Measurements from ENCODE around the gene GCSAM. TPM values are rescaled to one million over a fixed set of nuclear protein-coding genes. Genes with fewer than 3 reads are reported as not detected.

Gene GCSAM
- polyA plus RNA-seq, 1 experiment, result not detected

GRCh38 chr3:112086076-112086854 is 46.8 kb downstream of the GCSAM start, which contains the start of gene C3orf52:
C3orf52 (plus strand) TSS chr3:112086389; CDS start chr3:112086408, 19 bp downstream.
- Histone ChIP-seq H3K27me3 (ENCODE audit: control insufficient read depth, insufficient read depth, low read length) (no peaks in the 10 kb centered on the region), H3K27ac (ENCODE audit: low read depth, low read length) (no peak within 1 kb of the TSS), H3K4me3 (ENCODE audit: low read depth, low read length) (peak within 1 kb of the TSS; percentile 77), H3K9me3 (ENCODE audit: control insufficient read depth, insufficient read depth, low read length) (peaks cover 2% of the 10 kb centered on the region; the same call in 1 of the 2 replicates)
- ChIA-PET CTCF (interaction anchor here (0.6 to 0.8 kb wide), 2 partner anchors 26 to 235 kb away, joined by 3 to 4 read pairs; no protein-coding TSS in a partner anchor), POLR2A (no interaction called here)
- TF ChIP-seq CTCF (IDR thresholded peaks at IDR 0.05; ENCODE audit: low read depth, low read length), result peak; percentile 24; the same call in 1 of the 2 replicates
- peak; percentile 29 for DNase-seq (ENCODE audit: low read depth, low spot score)

GRCh38 chr3:112085735-112086075 is 47.3 kb downstream of the GCSAM start:
- ChIA-PET CTCF (no interaction called here), POLR2A (interaction anchor here (0.6 kb wide), 1 partner anchor 23 kb away, joined by 3 read pairs; no protein-coding TSS in a partner anchor)
- no peaks in the 10 kb centered on the region for H3K27me3 ChIP-seq (ENCODE audit: control insufficient read depth, insufficient read depth, low read length)
- H3K9me3 ChIP-seq (ENCODE audit: control insufficient read depth, insufficient read depth, low read length), result peaks cover 2% of the 10 kb centered on the region; the same call in 1 of the 2 replicates
- TF ChIP-seq CTCF (IDR thresholded peaks at IDR 0.05; ENCODE audit: low read depth, low read length), result no peak
- H3K4me3 ChIP-seq (ENCODE audit: low read depth, low read length), result peak overlapping the region; percentile 77
- no peak for DNase-seq (ENCODE audit: low read depth, low spot score)
- H3K27ac ChIP-seq (ENCODE audit: low read depth, low read length), result no peak overlapping the region

GRCh38 chr3:112084980-112085705 is 47.9 kb downstream of the GCSAM start:
- no peak for TF ChIP-seq CTCF (IDR thresholded peaks at IDR 0.05; ENCODE audit: low read depth, low read length)
- CTCF ChIA-PET, result no interaction called here
- POLR2A ChIA-PET, result interaction anchor here (0.6 kb wide), 1 partner anchor 22 kb away, joined by 3 read pairs; no protein-coding TSS in a partner anchor
- no peaks in the 10 kb centered on the region for H3K27me3 ChIP-seq (ENCODE audit: control insufficient read depth, insufficient read depth, low read length)
- no peak overlapping the region for H3K27ac ChIP-seq (ENCODE audit: low read depth, low read length)
- H3K4me3 ChIP-seq (ENCODE audit: low read depth, low read length), result no peak overlapping the region
- peaks cover 2% of the 10 kb centered on the region; the same call in 1 of the 2 replicates for H3K9me3 ChIP-seq (ENCODE audit: control insufficient read depth, insufficient read depth, low read length)
- DNase-seq (ENCODE audit: low read depth, low spot score), result no peak

- peaks cover 2% of the 10 kb centered on the region; the same call in 1 of the 2 replicates for H3K9me3 ChIP-seq (ENCODE audit: control insufficient read depth, insufficient read depth, low read length)
- no peak overlapping the region for H3K4me3 ChIP-seq (ENCODE audit: low read depth, low read length)
- ChIA-PET CTCF (no interaction called here), POLR2A (no interaction called here)
- no peak for TF ChIP-seq CTCF (IDR thresholded peaks at IDR 0.05; ENCODE audit: low read depth, low read length)
- no peak overlapping the region for H3K27ac ChIP-seq (ENCODE audit: low read depth, low read length)
- no peak for DNase-seq (ENCODE audit: low read depth, low spot score)
- no peaks in the 10 kb centered on the region for H3K27me3 ChIP-seq (ENCODE audit: control insufficient read depth, insufficient read depth, low read length)
These were observed 49.8 kb downstream of the GCSAM start for GRCh38 chr3:112083239-112083638.
